GM04504 (cell line): ENCODE data around the gene ANTXR1.

Experiments
- DNase-seq: peaks from one replicate; pipeline ENCODE4 v3.0.0-alpha.2; 2012; ENCODE audit warnings: low read depth

Gene ANTXR1

DNA sequence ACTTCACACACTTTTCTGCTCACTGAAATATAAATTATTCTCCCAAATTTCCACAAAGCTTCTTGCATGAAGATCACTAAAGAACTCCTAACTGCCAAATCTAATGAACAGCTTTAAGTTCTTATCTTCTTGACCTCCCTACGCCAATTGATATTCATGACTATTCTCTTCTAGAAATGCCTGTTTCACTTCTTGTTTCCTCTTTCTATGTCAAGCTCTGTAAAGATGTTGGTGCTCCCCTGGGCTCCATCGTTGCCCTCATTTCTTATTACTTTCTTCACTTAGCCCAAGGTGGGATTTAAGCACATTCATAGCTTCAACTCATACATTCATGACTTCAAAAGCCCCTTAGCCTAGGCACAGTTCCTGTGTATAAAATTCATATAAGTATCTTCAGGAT is 9.2 kb upstream of the ANTXR1 start:
- no peak for DNase-seq

- DNase-seq = no peak
Observed at GRCh38 chr2:69007169-69007568, 5.8 kb upstream of the ANTXR1 start.

DNA sequence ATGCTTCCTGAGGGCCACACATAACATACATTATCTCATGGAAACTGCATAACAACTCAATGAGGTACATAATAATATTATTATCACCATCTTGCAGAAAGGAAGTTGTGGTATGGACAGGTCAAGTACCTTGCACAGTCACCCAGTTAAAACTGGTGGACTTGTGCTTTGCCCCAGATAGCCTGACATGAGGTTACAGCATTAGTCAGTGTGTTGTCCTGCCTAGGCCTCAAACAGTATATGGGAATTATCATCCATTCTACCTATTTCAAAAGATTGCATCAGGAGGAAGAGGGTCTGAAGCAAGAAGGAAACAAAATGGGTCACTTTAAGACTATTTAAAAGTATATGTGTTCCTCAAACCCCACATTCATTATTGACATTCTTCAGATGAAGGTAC is 5.4 kb upstream of the ANTXR1 start:
- DNase-seq = no peak

GRCh38 chr2:69010437-69011194 is 2.4 kb upstream of the ANTXR1 start:
- no peak for DNase-seq

DNA sequence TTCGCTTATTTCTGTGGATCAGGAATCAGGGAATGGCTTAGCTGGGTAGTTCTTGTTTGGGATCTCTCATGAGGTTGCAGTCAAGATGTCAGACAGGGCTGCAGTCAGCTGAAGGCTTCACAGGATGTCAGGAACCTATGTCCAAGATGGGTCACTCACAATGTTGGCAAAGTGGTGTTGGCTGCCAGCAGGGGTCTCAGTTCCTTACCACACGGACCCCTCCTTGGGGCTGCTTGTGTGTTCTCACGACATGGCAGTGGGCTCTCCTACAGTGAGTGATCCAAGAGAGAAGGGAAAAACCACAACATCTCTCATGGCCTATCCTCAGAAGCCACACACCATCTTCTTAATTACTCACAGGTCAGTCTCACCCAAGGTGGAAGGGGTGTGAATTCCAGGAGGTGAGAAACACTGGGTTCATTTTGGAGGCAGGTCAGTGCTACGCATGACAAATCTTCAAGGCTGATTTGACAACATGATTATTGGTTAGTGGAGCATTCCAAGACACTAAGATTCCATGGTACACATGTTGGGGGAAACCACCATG is 1.3 kb upstream of the ANTXR1 start:
- DNase-seq = no peak

DNA sequence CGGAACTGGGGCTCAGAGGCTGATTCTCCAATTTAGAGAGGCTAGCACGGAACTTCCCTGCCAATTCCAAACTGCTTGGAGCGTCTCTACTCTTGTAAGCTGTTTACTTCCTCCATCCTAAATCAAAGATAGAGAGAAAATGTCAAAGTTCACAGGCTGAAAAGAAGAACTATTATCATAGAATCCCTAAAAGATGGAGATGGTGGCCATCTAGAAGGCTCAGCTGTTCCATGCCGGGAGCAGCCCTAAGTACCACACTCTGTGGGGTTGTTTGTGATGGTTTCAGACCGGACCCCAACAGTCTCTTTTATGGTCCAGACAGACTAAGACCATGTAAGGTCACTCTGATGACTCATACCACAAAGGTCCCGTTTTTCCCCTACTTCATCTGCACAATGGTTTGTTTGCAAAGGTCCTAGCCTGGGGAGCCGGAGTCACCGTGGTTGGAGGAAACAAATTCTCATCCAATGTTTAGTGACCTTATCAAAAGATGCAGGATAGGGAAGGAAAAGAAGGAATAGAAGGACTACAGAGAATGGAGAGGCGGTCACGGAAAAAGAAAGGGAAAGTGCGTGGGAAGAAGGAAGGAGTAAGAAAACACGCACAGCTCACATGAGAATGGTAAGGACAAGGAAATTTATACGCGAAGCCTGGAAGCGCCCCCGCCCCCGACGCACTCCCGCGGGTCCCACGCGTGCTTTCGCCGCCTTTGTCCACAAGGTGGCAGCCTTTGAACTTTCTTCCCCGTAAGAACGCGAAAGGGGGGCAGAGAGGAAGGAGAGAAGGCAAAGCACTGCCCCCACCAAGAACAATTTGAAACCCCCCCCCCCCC is 453 bp upstream of the ANTXR1 start:
- peak; percentile 67 for DNase-seq

DNA sequence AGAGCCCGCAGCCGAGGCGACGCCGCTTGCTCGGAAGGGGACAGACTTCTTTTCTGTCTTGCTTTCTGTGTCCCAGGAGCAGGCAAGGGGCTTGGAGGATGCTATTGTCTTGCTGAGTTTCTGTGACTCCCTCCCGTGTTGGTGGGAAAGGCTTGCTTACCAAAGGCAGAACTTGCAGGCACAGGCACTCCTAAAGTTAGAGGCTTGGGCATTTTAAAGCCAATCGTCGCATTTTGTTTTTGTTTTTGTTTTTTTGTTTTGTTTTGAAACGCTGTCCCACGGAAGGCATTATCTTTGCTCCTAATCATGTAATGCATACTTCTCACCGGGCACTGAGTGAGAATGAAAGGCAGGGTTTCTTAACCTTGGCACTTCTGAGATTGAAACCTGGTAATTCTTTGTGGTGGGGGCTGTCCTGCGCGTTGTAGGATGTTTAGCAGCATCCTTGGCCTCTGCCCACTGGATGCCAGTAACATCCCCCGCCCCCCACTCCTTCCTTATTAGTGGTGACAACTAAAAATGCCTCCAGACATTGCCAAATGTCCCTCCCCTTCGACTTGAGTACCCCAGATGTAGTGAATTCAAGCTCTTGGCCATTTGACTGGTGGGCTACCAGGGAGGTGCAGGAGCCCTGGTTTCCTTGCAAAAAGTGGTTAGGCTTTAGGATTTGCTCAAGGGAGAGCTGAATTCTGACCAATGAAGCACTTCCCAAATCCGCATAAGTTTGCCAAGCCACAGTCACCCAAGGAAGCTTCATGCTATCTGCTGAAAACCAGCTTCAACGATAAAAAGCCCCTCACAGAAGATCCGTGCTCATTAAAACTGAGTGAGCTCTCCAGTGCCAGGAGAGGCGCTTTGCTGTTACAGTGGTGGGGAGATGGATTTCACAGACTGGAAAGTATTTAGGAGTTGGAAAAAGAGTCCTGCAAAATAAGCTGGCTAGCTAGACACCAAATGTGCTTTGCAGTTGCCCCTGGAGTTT is 1.2 kb downstream of the ANTXR1 start:
- no peak for DNase-seq

DNA sequence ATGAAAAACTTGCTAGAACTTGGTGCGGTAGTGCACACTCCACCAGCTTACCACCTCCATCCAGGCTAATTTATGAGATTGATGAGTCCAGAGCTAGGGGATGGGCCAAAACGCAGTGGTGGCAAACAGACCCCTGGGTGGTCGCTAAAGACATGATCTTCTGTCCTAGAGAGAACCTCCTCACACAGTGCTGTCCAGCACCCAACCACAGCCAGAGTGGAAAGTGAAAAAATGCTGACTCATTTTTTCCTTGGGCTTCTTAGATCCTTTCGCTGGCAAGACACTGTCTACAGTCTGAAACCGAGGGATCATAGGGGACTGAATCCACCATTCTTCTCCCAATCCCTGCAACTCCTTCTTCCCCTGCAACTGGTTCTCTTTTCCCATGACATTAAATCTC is 4.1 kb downstream of the ANTXR1 start:
- DNase-seq = no peak

DNA sequence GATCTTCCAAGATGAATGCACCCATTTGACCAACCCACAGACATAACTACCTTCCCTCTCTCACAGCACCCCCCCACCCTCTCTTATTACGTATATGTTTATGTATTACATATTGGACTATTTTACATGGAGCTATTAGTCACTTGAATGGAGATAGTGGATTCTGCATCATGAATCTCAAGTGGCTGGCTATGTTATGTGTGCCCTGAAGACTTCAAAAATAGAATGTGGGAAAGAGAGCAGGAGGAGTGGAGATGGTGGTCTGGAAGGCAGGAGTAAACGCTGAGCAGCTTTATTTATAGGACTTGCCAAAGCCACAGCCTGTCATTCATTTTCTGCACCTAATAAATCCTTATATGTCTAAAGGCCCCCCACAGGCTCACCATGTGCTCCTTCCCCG is 4.9 kb downstream of the ANTXR1 start:
- no peak for DNase-seq

DNA sequence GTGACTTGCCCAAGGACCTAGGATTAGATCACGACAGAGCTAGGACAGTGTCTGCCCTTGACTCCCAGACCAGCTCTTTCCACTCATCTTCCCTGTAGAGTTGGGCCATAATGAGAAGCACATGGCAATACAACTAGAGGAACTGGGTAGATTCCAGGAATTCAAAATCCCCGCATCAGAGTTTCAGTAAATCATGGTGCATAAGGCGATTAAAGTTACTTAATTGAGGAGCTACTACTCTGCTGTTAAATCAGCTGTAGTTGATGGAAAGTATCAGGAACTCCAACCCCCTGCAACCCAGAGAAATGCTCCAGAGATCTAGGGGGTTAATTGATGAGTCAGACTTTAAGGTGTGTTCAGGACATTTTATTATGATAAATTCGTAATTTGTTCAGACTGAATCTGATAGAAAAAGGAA is 5.7 kb downstream of the ANTXR1 start:
- no peak for DNase-seq

GRCh38 chr2:69020496-69021426 is 7.8 kb downstream of the ANTXR1 start:
- DNase-seq = no peak

- DNase-seq = no peak
Observed at GRCh38 chr2:69021727-69022126, 8.7 kb downstream of the ANTXR1 start.

GRCh38 chr2:69022548-69022947 is 9.6 kb downstream of the ANTXR1 start:
- no peak for DNase-seq

- no peak for DNase-seq
Observed at GRCh38 chr2:69023236-69023635, 10.3 kb downstream of the ANTXR1 start.

GRCh38 chr2:69026026-69026425 is 13.0 kb downstream of the ANTXR1 start:
- no peak for DNase-seq

GRCh38 chr2:69026691-69027459 is 13.9 kb downstream of the ANTXR1 start:
- DNase-seq = no peak

DNA sequence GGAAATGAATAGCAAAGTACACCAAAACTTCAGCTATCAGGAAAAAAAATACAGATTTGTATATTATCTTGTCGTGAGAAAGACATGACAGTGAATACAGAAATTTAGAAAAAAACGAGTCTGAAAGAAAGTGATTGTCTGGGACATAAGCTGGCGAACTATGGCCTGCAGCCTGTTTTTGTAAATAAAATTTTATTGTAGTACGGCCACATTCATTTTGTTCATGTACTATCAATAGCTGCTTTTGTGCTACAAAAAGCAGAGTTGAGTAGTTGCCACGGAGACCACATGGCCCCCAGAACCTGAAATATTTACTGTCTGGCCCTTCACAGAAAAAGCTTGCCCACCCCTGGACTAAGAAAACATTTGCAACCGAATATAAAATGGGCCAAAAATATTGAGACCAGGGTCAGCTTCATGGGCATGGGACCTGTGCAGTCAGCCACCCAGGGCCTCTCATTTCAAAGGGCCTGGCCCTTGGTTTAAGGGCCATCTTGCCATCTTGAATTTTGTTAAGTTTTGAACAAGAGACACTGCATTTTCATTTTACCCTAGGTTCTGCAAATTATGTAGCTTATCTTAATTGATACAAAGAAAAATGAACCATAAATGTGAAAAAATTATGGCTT is 17.9 kb downstream of the ANTXR1 start:
- DNase-seq = no peak

DNA sequence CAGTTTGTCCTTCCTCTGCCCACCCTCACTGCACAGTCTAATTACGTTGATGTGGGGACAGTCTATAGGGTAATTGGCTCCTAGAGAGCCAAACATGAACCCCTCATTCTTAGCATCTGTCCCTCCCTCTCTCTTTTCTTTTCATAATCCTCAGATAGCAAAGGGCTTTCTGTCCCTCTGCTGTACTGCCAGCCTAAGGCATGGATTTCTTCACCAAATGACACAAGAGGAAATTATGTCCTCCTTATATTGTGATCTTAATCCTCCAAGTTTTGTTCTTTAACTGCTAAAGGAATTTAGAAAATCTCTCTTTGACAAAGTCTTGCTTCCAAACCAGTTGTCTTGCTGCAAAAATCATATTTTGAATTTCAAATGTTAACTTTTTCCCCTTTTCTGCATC is 18.5 kb downstream of the ANTXR1 start:
- DNase-seq = no peak

DNA sequence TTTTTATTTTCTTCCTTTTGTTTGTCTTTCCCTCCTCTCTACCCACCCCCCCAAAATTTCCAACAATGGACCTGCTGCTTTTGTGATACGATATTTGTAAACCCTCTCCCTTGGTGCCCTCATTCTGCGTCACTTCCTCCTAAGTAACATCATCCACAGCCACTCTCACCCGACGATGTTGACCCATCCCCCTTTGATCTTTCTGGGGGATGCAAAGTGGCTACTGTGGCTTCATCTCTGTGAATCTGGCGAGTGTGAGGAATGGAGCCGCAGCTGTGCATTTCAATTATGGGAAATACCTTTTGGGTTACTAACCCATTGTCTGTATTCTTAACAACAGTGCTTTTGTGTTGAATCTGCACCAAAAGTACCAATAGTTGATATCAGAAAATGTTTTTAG is 19.4 kb downstream of the ANTXR1 start:
- DNase-seq = no peak
